ENCODE data around the gene SKIL. TPM values are rescaled to one million over a fixed set of nuclear protein-coding genes. Genes with fewer than 3 reads are reported as not detected.

SKIL gene
- total RNA-seq, 1 donor from 2014 or later: 79.6 TPM

DNA sequence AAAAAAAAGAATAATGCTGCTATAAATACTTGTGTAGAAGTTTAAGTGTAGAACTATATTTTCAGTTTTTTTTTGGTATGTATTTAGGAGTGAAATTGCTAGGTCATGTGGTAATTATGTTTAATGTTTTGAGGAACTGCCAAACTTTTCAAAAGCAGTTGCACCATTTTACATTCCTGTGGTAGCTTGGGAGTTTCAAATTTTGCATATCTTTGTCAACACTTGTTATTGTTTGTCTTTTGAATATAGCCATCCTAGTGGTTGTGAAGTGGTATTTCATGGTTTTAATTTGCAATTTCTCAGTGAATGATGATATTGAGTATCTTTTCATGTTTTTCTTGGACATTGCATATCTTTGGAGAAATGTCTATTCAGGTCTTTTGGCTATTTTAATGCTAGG is 30.4 kb downstream of the SKIL start:
- DNase-seq (ENCODE audit: low read depth in 2 of 2): no peak

DNA sequence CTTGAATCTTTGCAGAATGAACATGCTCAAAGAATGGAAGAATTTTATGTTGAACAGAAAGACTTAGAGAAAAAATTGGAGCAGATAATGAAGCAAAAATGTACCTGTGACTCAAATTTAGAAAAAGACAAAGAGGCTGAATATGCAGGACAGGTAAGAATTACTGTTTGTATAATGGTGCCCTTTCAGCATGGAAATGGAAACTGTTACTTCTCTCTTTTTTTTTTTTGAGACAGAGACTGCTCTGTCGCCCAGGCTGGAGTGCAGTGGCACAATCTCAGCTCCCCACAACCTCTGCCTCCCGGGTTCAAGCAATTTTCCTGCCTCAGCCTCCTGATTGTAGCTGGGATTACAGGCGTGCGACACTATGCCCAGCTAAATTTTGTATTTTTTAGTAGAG is 33.6 kb downstream of the SKIL start:
- no peak for DNase-seq (ENCODE audit: low read depth in 2 of 2)

DNA sequence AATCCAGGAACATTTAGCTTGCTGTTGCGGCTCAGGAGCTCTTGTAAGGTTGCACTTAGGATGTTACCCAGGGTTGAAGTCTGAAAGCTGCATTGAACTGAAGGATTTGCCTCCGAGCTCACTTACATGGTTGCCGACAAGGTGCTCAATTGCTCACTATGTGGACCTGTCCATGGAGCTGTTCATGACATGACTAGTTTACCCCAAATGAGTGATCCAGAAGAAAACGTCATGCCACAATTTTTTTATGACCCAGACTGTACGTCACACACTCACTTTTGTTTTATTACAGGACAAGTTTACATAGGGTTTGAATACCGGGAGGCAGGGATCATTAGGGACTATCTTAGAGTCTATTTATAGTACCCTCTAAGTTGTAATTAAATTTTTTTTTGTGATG is 40.2 kb downstream of the SKIL start:
- no peak for DNase-seq (ENCODE audit: low read depth in 2 of 2)

DNA sequence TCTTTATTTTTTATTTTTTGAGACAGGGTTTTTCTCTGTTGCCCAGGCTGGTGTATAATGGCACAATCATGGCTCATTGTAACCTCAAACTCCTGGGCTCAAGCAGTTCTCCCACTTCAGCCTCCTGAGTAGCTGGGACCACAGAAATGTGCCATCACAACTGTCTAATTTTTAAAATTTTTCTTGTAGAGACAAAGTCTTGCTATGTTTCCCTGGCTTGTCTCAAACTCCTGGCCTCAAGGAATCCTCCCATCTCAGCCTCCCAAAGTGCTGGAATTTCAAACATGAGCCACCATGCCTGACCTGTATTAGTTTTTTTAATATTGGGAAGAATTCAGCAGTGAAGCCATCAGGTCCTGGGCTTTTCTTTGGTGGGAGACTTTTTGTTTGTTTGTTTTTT is 47.6 kb downstream of the SKIL start:
- no peak for DNase-seq (ENCODE audit: low read depth in 2 of 2)

DNA sequence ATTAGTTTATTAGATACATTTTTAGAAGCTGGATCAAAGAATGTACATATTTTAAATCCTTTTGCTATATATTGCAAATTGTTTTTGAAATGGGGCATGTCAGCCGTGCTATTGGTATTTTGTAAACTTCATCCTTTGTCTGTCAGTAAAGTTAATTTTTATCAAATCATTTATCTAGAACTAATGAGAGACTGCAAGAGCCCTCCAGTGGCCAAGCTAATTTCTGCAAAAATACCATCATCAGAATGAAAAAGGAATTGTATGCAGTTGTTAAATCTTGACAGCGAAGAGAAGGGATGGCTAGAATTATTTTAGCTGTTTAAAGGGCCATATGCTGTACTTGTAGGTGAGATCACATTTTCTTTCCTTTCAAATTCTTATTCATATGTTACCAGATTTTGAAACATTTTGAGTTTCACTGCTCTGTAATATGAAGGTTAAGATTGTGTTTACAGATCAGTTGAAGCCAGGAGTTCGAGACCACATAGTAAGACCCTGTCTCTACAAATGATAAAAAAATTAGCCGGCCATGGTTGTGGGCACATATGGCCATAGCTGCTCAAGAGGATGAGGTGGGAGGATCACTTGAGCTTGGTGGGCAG is 53.0 kb downstream of the SKIL start:
- peak; percentile 46 to 64 for DNase-seq (ENCODE audit: low read depth in 2 of 2)

DNA sequence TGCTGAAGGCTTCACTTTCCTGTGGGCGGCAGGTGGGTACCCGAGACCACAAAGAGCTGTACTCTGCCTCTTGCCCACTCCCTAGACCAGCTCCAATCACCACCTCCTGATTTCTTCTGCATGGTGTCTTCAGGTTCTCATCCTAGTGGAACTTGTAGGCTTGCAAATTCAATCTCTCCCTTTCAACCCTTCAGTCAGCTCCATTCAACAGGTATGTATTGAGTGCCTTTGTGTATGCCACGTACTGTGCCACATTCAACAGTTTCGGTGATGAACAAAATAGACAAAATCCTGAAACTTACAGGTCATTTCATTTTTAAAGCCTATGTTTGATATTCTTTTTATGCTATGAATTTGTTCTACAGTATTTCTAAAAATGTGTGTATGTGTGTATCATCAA is 55.8 kb downstream of the SKIL start:
- no peak for DNase-seq (ENCODE audit: low read depth in 2 of 2)

DNA sequence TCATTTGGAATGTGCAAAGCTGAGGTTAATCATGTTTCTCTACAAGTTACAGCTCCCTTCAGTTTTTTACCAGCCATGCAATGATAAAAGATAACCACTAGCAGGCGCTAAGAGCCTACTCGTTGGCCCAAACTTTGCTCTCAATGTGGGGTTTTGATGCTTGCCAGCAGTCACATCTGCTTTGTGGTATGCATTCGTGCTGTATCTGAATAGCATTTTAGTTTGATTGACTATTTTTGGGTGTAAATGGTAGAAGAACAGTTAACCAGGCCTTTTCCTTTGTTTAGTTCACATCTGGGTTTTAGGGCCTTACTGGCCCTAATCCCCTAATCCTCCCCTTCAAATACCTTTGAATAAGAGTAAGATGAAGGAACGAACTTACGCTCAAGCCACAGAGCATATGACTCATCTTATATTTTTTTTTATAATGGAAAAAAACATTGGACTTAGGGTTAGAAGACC is 56.7 kb downstream of the SKIL start:
- DNase-seq (ENCODE audit: low read depth in 2 of 2): peak; percentile 81 to 86

DNA sequence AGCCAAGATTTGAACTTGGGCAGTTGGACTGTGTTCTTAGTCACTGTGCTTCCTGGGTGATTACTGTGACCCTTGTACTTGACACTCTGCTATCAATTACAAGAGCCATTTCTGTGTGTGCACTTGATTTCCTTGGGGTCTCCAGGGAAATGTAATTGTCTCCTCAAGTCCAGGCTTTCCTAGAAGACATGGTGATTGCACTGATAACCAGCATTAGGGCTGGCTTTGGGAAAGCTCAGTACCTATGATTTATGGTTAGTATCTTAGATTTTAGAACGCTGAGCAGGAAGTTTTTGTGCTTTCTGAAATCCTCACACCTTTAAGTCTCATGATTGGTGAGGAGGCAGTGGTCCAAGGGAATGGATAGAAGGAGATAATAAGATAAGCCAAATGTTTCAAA is 59.6 kb downstream of the SKIL start:
- DNase-seq (ENCODE audit: low read depth in 2 of 2): no peak

DNA sequence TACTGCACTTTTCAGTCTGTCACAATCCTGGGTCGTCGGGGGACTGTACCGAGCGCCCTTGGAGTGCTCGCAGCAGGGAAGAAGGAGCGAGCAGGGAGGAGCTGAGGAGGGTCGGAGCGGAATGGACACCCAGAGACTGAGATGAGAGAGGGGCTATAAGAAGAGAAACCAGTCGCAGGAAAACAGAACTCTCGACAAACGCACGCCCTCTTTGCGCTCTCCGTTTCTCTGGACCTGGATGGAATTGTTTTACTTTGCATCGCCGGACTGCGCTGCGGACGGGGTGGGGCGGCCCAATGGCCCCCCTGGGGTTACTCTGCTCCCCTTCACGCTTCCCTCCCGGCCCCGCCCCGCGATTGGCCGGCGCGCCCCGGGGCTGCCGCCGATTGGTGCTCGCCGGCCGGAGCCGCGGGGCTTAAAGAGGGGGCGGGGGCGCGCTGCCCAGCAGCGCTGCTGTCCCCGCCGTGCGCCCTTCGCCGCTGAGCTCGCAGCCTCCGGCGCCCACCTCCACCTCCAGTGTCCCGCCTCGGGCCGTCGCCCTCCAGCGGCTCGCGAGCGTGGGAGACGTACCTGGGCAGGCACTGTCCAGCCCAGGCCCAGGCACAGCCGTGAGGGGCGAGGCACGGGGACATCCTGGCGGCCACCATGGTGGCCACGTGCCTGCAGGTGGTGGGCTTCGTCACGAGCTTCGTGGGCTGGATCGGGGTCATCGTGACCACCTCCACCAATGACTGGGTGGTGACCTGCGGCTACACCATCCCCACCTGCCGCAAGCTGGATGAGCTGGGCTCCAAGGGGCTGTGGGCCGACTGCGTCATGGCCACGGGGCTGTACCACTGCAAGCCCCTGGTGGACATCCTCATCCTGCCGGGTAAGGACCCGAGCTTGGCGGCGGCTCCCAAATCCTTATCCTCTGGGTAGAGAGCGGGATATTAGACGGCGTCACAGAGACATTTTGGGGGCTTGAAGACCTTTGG is 61.2 kb downstream of the SKIL start, which contains the start of gene CLDN11:
TSS of gene CLDN11 (plus strand) at position 447 of the 977 bp plus-strand sequence. CDS start at position 646, 199 bp downstream.
- DNase-seq (ENCODE audit: low read depth in 2 of 2): peak; percentile 69

DNA sequence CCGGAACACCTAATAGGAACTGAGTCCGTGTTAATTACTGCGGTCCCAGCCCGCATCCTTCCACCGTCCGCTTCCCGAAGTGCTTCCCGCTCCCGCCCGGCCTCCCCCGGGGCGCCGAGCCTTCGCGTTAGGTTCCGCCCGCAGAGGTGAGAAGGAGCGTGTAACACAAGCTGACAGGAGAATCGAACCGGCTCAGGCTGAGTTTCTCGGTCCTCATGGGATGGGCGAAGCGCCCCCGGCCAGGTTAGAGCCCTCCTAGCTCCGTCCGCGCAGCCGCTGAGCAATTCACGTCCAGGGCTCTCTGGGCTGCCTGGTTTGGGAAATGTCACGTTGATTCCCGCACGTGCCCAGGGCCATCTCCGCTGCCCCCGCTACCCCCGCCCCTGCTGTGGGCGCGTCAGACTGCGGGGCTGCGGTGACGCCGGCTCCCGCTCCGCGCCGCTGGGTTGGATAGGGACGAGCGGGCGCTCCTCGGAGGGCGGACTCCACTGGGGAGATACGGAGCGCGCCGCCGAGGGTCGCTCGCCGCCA is 62.1 kb downstream of the SKIL start:
- DNase-seq (ENCODE audit: low read depth in 2 of 2): peak; percentile 71 to 89

DNA sequence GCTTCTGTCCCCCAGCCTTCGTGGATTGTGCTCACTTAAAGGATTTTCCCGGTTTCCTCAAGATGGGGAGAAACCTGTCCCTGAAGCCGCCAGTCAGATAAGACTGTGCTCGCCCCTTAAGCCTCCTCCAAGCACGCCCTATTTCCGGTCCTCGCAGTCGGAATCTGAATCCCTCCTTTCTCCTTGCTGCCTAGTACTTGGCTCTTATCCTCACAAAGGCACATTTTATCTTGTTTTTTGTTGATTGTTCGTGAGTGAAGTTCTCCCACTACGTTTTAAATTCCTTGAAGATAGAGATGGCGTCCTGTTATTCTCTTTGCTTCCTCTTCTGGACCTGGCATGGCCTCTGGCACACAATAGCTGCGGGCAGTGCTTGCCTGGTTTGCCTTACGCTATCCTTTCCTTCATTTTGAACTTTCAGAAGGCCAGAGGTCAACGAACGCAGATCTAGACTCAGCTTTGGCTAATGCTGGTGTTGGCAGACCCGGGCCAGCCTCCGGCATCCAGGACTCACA is 62.8 kb downstream of the SKIL start:
- DNase-seq (ENCODE audit: low read depth in 2 of 2): peak; percentile 52 to 60

DNA sequence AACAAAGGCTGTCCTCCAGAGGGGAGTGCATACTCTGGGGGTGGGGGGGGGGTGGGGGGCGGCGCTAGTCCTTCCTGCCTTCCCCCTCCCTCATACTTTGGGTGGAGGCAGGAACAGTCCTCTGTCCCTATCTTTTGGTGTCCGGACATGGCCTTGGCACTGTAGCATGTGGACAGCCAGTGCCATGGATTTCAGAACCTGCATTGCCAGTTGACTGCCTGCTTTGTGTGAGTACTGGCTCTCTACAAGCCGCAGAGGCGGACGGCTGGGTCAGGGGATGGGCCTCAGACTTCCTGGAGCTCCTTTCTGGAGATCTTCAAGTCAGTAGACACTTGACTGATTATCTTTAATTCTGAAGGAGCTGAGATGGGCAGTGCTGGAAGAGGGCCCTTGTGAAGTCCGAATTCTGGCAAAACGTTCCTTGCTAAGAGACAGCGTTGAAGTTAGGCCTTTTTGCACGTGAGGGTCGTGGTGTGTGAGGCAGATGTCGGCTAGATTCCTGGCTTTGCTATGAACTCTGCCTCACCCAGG is 63.7 kb downstream of the SKIL start:
- DNase-seq (ENCODE audit: low read depth in 2 of 2): peak; percentile 55 to 71

DNA sequence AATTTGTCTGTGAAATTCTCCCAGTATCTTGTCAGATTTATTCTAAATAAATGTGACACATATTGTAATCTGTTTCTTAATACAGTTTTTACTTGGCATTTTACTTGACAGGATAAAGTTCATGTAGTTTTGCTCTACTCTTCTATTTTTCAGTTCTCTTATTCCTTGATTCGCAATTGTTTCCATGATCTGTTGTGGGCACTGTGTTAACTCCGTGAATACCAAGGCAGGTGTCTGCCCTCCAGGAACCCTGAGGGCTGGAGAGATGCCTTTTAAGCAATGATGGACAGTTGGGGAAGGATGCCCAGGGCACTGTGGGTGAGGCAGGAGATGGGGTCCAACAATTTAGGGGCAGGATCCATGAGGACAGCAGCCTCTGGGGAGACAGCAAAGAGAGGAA is 64.2 kb downstream of the SKIL start:
- peak in 1 of 2 donors; percentile 51 for DNase-seq (ENCODE audit: low read depth in 2 of 2)

DNA sequence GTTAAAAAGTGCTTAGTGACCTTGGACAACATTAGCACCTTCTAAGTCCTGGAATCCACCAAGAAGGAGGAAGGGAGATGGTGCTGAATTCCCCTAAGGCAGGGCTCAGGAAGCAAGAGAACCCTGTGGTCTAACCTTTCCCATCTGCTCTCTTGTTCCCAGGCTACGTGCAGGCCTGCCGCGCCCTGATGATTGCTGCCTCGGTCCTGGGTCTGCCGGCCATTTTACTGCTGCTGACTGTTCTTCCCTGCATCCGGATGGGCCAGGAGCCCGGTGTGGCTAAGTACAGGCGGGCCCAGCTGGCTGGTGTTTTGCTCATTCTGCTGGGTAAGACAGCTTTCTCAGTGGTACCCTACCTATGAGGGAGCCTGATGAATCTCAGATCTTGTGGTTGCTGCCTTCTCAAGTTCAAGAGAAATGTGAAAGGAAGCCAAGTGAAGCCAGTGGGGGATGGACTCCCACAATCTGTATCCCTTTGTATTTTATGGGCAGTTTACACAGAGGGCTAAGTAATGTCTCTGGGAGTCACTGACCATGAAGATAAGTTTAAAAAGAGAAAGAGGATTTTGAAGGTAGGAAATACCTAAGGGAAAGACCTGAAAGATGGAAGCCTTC is 65.6 kb downstream of the SKIL start:
- DNase-seq (ENCODE audit: low read depth in 2 of 2): peak; percentile 72 to 75

DNA sequence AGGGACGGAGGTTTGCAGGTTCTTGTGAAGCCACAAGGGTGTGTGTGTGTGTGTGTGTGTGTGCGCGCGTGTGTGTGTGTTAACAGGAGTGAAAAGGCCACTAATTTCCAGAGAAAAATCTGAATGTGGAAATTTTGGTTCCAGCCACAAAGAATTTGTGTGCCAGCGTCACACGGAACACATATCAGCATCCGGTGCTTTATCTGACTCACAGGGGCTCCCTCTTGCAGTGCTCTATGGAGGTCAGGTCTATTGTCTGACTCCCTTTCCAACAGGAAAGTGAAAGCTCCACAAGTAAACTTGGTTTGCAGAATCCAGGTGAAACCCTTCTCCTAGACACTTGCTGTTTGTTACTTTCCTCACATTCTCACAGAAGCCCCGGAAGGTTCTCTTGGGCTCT is 67.4 kb downstream of the SKIL start:
- DNase-seq (ENCODE audit: low read depth in 2 of 2): peak; percentile 88 to 95

DNA sequence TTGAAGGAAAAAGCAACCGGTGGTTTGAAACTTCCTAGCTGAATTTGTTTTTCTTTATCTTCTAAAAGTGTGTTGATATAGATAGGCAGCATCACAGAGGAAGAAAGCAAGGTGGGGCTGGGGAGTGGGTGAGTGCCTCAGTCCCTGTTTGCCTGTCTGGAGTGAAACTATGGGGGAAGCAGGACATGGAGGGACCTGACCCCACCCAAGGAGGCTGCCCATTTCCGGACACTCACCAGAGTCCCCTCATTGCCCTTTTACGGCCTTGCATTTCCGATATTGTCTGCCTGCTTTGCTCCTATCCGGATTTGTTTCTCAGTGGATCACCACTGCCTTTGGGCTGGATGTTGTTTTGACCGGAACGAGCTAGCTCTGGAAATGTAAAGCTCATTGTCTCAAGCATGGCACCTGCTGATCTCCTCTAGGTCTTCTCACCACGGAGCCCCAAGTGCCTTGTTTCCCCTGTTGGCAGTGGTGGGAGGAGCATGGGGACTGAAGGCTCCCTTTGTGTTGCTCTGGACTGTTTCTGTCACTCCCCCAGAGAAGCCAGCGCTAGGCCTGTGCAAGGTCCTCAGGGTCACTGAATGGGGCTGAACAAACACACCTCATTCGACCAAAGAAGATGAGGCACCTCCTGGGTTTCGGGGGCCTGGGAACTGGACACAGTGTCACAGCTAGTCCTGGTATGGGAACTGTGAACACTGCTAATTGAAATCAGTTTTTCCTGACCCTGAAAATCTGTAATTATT is 68.2 kb downstream of the SKIL start:
- DNase-seq (ENCODE audit: low read depth in 2 of 2): peak; percentile 36 to 57

DNA sequence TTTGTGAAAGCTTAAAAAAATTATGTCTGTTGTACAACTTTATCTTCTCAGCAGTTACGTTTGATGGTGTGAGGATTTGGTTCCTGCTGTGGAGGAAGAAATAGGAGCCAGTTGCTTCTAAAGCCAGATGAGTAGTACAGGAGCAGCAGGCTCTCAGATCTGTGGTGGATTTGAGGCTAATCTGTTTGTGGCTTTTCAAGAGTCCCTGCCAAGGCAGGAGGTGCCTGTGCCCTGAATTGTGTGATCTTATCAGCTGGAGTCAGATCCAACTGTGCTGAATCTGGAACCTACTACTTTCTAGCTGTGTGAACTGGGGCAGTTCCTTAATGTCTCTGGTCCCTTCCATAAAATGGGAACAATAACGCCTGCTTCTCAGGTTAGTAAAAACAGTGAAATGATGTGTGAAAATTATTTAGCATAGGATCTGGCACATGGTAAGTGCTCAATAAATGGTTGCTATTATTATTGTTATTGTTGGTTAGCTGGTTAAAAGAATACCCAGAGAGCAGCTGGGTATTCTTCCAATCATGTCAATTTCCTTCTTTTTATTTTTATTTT is 68.8 kb downstream of the SKIL start:
- no peak for DNase-seq (ENCODE audit: low read depth in 2 of 2)

DNA sequence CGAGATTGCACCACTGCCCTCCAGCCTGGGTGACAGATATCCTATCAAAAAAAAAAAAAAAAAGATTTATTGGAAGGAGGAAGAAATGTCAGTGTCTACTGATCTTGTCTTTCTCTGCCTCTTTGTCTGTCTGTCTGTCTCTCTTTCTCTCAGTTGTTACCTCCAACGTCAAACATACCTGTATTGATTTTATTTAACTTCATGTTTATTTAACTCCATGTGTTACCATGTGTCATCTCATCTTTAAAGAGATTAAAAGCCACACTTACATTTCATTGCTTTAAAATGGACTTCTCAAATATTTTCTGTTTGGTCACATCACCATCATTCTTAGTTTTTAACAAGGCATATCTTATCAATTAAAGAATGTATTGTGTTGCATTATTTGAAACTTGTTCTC is 70.6 kb downstream of the SKIL start:
- no peak for DNase-seq (ENCODE audit: low read depth in 2 of 2)

DNA sequence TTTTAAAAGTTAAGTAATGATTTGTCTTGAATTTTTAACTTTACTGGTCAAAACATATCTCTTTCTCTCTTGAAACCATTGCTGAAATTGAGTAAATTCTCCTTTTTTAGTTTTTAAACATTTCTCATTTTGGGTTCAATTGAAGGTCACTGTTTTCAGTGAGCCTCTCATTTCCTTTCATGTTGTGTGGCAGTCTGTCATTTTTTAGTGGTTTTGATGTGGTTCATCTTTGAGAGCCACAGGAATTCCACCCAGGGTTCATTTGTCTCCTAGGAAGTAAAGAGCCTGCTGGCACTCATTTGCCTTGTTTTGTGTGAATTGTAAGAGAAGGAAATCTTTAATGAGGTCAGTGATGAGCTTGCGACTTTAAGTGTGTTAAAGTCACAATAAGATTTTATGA is 71.5 kb downstream of the SKIL start:
- DNase-seq (ENCODE audit: low read depth in 2 of 2): peak; percentile 28 to 60

DNA sequence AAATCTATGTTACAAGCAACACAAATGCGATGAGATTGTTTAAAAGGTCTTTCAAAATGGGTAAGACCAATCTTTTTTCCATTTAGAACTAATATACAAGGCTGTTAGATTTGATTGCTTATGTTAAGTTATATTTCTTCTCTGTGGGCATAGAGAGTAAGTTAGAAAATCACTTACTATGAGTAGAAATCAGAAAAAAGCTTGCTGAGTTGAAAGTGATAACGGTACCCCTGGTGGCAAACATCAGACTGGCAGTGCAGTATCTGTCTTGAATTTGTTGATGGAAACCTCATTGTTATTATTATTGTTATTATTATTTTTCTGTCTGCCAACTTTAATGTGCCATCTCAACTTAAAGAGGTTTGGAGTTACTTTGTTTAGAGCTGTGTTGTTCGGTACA is 73.5 kb downstream of the SKIL start:
- DNase-seq (ENCODE audit: low read depth in 2 of 2): no peak
